Fibroblast of lung (primary cell): ENCODE results near the gene HECW1.

Experiments used
- EZH2 ChIP-seq: IDR thresholded peaks from 2 replicates; pipeline ENCODE4 v1.5.1; 2012; ENCODE audit warnings: low read length, control low read depth, mild to moderate bottlenecking; ENCODE audit errors: missing control alignments
- TF ChIP-seq, protein P1 (sequence below), 2 donors: IDR thresholded peaks in 1 of 2; conservative IDR thresholded peaks in 1 of 2; 1 replicate in 1 of 2; 2 replicates in 1 of 2; pipeline ENCODE4 v1.5.1; 2011 to 2012; ENCODE audit warnings: low read length in 2 of 2, control low read depth in 1 of 2, inconsistent platforms in 1 of 2, low read depth in 1 of 2, mild to moderate bottlenecking in 1 of 2

DNA sequence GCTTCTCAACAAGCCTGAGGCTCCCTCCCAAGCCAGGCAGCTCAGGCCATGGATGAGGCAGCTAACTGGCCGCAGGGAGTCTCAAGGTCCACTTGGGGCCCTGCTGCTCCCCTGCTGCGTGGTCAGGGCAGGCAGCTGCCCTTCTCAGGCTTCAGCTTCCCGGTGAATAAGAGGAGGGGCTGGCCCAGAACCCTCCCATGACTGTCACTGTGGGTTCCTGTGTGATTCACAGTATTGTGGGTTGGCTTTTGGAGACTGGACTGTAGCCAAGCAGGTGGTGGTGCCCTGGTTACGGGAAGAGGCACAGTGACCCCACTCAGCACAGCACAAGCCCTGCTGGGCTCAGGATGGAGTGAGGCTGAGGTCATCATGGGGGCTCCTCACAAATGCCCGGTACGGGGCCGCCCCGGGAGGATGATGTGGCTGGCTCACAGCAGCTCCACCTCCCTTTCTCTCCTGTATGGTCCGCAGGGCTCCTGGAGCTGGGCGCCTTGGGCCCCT lies 189.8 kb downstream of the HECW1 start:
- TF ChIP-seq, protein P1, sequence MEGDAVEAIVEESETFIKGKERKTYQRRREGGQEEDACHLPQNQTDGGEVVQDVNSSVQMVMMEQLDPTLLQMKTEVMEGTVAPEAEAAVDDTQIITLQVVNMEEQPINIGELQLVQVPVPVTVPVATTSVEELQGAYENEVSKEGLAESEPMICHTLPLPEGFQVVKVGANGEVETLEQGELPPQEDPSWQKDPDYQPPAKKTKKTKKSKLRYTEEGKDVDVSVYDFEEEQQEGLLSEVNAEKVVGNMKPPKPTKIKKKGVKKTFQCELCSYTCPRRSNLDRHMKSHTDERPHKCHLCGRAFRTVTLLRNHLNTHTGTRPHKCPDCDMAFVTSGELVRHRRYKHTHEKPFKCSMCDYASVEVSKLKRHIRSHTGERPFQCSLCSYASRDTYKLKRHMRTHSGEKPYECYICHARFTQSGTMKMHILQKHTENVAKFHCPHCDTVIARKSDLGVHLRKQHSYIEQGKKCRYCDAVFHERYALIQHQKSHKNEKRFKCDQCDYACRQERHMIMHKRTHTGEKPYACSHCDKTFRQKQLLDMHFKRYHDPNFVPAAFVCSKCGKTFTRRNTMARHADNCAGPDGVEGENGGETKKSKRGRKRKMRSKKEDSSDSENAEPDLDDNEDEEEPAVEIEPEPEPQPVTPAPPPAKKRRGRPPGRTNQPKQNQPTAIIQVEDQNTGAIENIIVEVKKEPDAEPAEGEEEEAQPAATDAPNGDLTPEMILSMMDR (conservative IDR thresholded peaks at IDR 0.05 in 1 of 2, IDR thresholded peaks at IDR 0.05 in 1 of 2; ENCODE audit: low read depth in 1 of 2, low read length in 2 of 2), result no peak
- no peak for TF ChIP-seq EZH2
